Sigmoid colon (tissue), 4 donors: Measurements from ENCODE around the gene CDKN2B.

Source experiments
- CTCF ChIP-seq, 4 experiments: fragments of 450-650 bp in 3 of 4; fragments of 200-600 bp in 1 of 4; IDR thresholded peaks; one replicate each; pipeline ENCODE4 v1.5.1; 2016 to 2019; ENCODE audit warnings: antibody characterized with exemption in 4 of 4, mild to moderate bottlenecking in 3 of 4, moderate library complexity in 2 of 4
- EP300 ChIP-seq, 4 donors: sonication (generic); formaldehyde crosslinking; IDR thresholded peaks; one replicate each; pipeline ENCODE4 v1.6.1; 2017; ENCODE audit warnings: antibody characterized with exemption in 4 of 4
- POLR2A ChIP-seq, 2 donors: fragments of 450-650 bp; IDR thresholded peaks; one replicate each; pipeline ENCODE4 v1.6.1; 2016; ENCODE audit warnings: antibody characterized with exemption in 2 of 2, mild to moderate bottlenecking in 2 of 2, moderate library complexity in 2 of 2
- POLR2AphosphoS5 ChIP-seq, 4 donors: sonication (generic); formaldehyde crosslinking; IDR thresholded peaks; one replicate each; pipeline ENCODE4 v1.6.1; 2017; ENCODE audit warnings: antibody characterized with exemption in 4 of 4

- TF ChIP-seq CTCF (IDR thresholded peaks at IDR 0.05) (no peak), POLR2A (IDR thresholded peaks at IDR 0.05) (no peak), POLR2AphosphoS5 (IDR thresholded peaks at IDR 0.05) (no peak), EP300 (IDR thresholded peaks at IDR 0.05) (no peak)
Observed at GRCh38 chr9:22046243-22046885, 37.3 kb upstream of the CDKN2B start.
